Coronary artery (tissue), 2 donors: ENCODE measurements around the gene MNX1.

ENCODE experiments used
- DNase-seq: peaks from one replicate; pipeline ENCODE4 v3.0.0-alpha.2; 2017; ENCODE audit warnings: low spot score
- H3K27ac ChIP-seq, 2 donors: fragments of 200-600 bp; sonication (generic); one replicate each; pipeline ENCODE4 v1.5.1; 2016 to 2019
- H3K4me3 ChIP-seq: fragments of 200-600 bp; sonication (generic); 2 replicates; pipeline ENCODE4 v1.5.1; 2016; ENCODE audit warnings: mild to moderate bottlenecking, moderate library complexity
- CTCF ChIP-seq: fragments of 200-600 bp; sonication (generic); IDR thresholded peaks from one replicate; pipeline ENCODE4 v1.5.1; 2019; ENCODE audit warnings: antibody characterized with exemption

The MNX1 gene

GRCh38 chr7:157041514-157042277 lies 31.2 kb upstream of the MNX1 start:
- Histone ChIP-seq H3K27ac (no peak overlapping the region), H3K4me3 (no peak overlapping the region)
- TF ChIP-seq CTCF: no peak
- no peak for DNase-seq

GRCh38 chr7:157041004-157041403 lies 30.5 kb upstream of the MNX1 start:
- no peak for DNase-seq
- no peak overlapping the region for H3K4me3 ChIP-seq
- TF ChIP-seq CTCF: no peak
- no peak overlapping the region for H3K27ac ChIP-seq

GRCh38 chr7:157037635-157038034 lies 27.2 kb upstream of the MNX1 start:
- DNase-seq: no peak
- no peak for TF ChIP-seq CTCF
- Histone ChIP-seq H3K4me3 (no peak overlapping the region), H3K27ac (no peak overlapping the region)

GRCh38 chr7:157037028-157037427 lies 26.6 kb upstream of the MNX1 start:
- no peak for TF ChIP-seq CTCF
- H3K27ac ChIP-seq: no peak overlapping the region
- no peak for DNase-seq
- H3K4me3 ChIP-seq: no peak overlapping the region

- Histone ChIP-seq H3K4me3 (no peak overlapping the region), H3K27ac (no peak overlapping the region)
- DNase-seq: no peak
- TF ChIP-seq CTCF: no peak
These were observed 25.5 kb upstream of the MNX1 start for GRCh38 chr7:157035979-157036378.

- TF ChIP-seq CTCF: no peak
- no peak for DNase-seq
- H3K27ac ChIP-seq: no peak overlapping the region
- no peak overlapping the region for H3K4me3 ChIP-seq
These were observed 24.8 kb upstream of the MNX1 start for GRCh38 chr7:157035302-157035701.
